GM23338 (cell line): ENCODE results near the gene GNB1L. TPM values are rescaled to one million over a fixed set of nuclear protein-coding genes. Genes with fewer than 3 reads are reported as not detected.

ENCODE experiments used
- ATAC-seq: fragments of 200-7000 bp; cut with Tn5 transposase; 3 replicates; pipeline ENCODE4 v1.9.1; 2020
- DNase-seq: peaks from one replicate; pipeline ENCODE4 v3.0.0-alpha.2; 2015; ENCODE audit warnings: low spot score
- H2AFZ ChIP-seq: fragments of 200-600 bp; sonication (generic); 2 replicates; pipeline ENCODE4 v1.8.0; 2016; ENCODE audit warnings: antibody characterized with exemption, mild to moderate bottlenecking, moderate library complexity
- H3F3A ChIP-seq: fragments of 200-600 bp; sonication (generic); replicated peaks from 2 replicates; pipeline ENCODE4 v1.8.0; 2017; ENCODE audit warnings: antibody characterized with exemption, mixed run types, low read depth
- H3K27ac ChIP-seq: fragments of 200-600 bp; sonication (generic); 2 replicates; pipeline ENCODE4 v1.6.1; 2016; ENCODE audit warnings: low read depth
- H3K27me3 ChIP-seq: fragments of 200-600 bp; sonication (generic); 2 replicates; pipeline ENCODE4 v1.8.0; 2016; ENCODE audit warnings: mild to moderate bottlenecking, mixed run types, moderate library complexity; ENCODE audit not compliant: insufficient read depth
- H3K36me3 ChIP-seq: fragments of 200-600 bp; sonication (generic); 2 replicates; pipeline ENCODE4 v1.8.0; 2016; ENCODE audit warnings: mild to moderate bottlenecking; ENCODE audit not compliant: insufficient read depth
- H3K4me1 ChIP-seq: fragments of 200-600 bp; sonication (generic); 2 replicates; pipeline ENCODE4 v1.8.0; 2016; ENCODE audit warnings: mild to moderate bottlenecking, moderate library complexity; ENCODE audit not compliant: insufficient read depth
- H3K4me2 ChIP-seq: fragments of 200-600 bp; sonication (generic); 2 replicates; pipeline ENCODE4 v1.7.1; 2017; ENCODE audit warnings: mixed run types
- H3K4me3 ChIP-seq: fragments of 200-600 bp; sonication (generic); 2 replicates; pipeline ENCODE4 v1.6.1; 2016; ENCODE audit warnings: mixed run types
- H3K79me2 ChIP-seq: fragments of 200-600 bp; sonication (generic); replicated peaks from 2 replicates; pipeline ENCODE4 v1.8.0; 2017; ENCODE audit warnings: mild to moderate bottlenecking; ENCODE audit not compliant: insufficient read depth
- H3K9me2 ChIP-seq: fragments of 200-600 bp; sonication (generic); 2 replicates; pipeline ENCODE4 v1.8.0; 2017; ENCODE audit not compliant: insufficient read depth
- H4K20me1 ChIP-seq: fragments of 200-600 bp; sonication (generic); replicated peaks from 2 replicates; pipeline ENCODE4 v1.8.0; 2017; ENCODE audit warnings: mild to moderate bottlenecking; ENCODE audit not compliant: insufficient read depth
- H3K27ac Mint-ChIP-seq: 2 replicates; pipeline ENCODE4 v1.8.0; 2020; ENCODE audit warnings: inconsistent platforms, mild to moderate bottlenecking, moderate library complexity, mixed read lengths
- H3K27me3 Mint-ChIP-seq: 3 replicates; pipeline ENCODE4 v1.8.0; 2022; ENCODE audit warnings: low read depth, mild to moderate bottlenecking, moderate library complexity, mixed read lengths, inconsistent platforms; ENCODE audit not compliant: insufficient read depth, poor library complexity
- H3K36me3 Mint-ChIP-seq: 3 replicates; pipeline ENCODE4 v1.8.0; 2021; ENCODE audit warnings: low read depth, mild to moderate bottlenecking, inconsistent platforms, moderate library complexity, mixed read lengths
- H3K4me1 Mint-ChIP-seq: 3 replicates; pipeline ENCODE4 v1.8.0; 2020; ENCODE audit warnings: mild to moderate bottlenecking, inconsistent platforms, mixed read lengths
- H3K4me3 Mint-ChIP-seq: 3 replicates; pipeline ENCODE4 v1.8.0; 2021; ENCODE audit warnings: moderate library complexity, mild to moderate bottlenecking, inconsistent platforms, mixed read lengths
- H3K9me3 Mint-ChIP-seq: 3 replicates; pipeline ENCODE4 v1.8.0; 2020; ENCODE audit warnings: moderate library complexity, mild to moderate bottlenecking, inconsistent platforms, mixed read lengths
- CREB1 ChIP-seq: fragments of 250-450 bp; sonication (Bioruptor Pico); IDR thresholded peaks from 2 replicates; pipeline ENCODE4 v1.5.0; 2020; ENCODE audit warnings: low read depth, mild to moderate bottlenecking, moderate library complexity
- CTCF ChIP-seq, 2 experiments: fragments of 200-600 bp in 1 of 2; sonication (generic) in 1 of 2; conservative IDR thresholded peaks; 2 replicates each; pipeline versions ENCODE4 v1.5.1 to v1.6.1; 2016 to 2017; ENCODE audit warnings: antibody characterized with exemption in 2 of 2, low read depth in 2 of 2, mild to moderate bottlenecking in 2 of 2, moderate library complexity in 1 of 2
- ETS1 ChIP-seq: IDR thresholded peaks from 2 replicates; pipeline ENCODE4 v1.6.1; 2016; ENCODE audit warnings: antibody characterized with exemption
- EZH2 ChIP-seq: fragments of 200-600 bp; sonication (generic); IDR thresholded peaks from one replicate; pipeline ENCODE4 v1.8.0; 2017; ENCODE audit warnings: antibody characterized with exemption, mild to moderate bottlenecking, low read depth; ENCODE audit not compliant: unreplicated experiment
- EZH2phosphoT487 ChIP-seq: fragments of 200-600 bp; sonication (generic); IDR thresholded peaks from one replicate; pipeline ENCODE4 v1.8.1; 2018; ENCODE audit warnings: antibody characterized with exemption; ENCODE audit not compliant: unreplicated experiment
- JUNB ChIP-seq: IDR thresholded peaks from one replicate; pipeline ENCODE4 v1.6.1; 2016; ENCODE audit warnings: antibody characterized with exemption; ENCODE audit not compliant: unreplicated experiment
- NANOG ChIP-seq: IDR thresholded peaks from 2 replicates; pipeline ENCODE4 v1.6.1; 2016; ENCODE audit warnings: antibody characterized with exemption, borderline replicate concordance
- POLR2AphosphoS5 ChIP-seq: IDR thresholded peaks from 2 replicates; pipeline ENCODE4 v1.6.1; 2016; ENCODE audit warnings: antibody characterized with exemption, low read depth
- REST ChIP-seq: IDR thresholded peaks from one replicate; pipeline ENCODE4 v1.6.1; 2018; ENCODE audit warnings: antibody characterized with exemption; ENCODE audit not compliant: unreplicated experiment
- STAT1 ChIP-seq: IDR thresholded peaks from one replicate; pipeline ENCODE4 v1.6.1; 2016; ENCODE audit warnings: antibody characterized with exemption; ENCODE audit not compliant: unreplicated experiment
- ZNF114 ChIP-seq: fragments of 250-450 bp; sonication (Bioruptor Pico); IDR thresholded peaks from 2 replicates; pipeline ENCODE4 v1.5.0; 2020; ENCODE audit warnings: mild to moderate bottlenecking, moderate library complexity
- ZNF331 ChIP-seq: fragments of 250-450 bp; sonication (Bioruptor Pico); IDR thresholded peaks from 2 replicates; pipeline ENCODE4 v1.5.0; 2020; ENCODE audit warnings: low read depth, mild to moderate bottlenecking, moderate library complexity
- polyA plus RNA-seq: library from polyadenylated mRNA; unstranded; fragments of >200 nt; fragmentation: Nextera tagmentation; extraction: Ambion mirVana; gene quantifications from 2 replicates; pipeline ENCODE4 v1.2.1, GENCODE V29; 2016
- total RNA-seq: library from RNA; depleted of rRNA; stranded (reverse); fragments of >200 nt; shearing (Covaris generic); gene quantifications from 2 replicates; pipeline ENCODE4 v1.2.3, GENCODE V29; 2014
- TF ChIP-seq, protein P1 (sequence below): fragments of 250-450 bp; sonication (Bioruptor Pico); IDR thresholded peaks from 2 replicates; pipeline ENCODE4 v1.5.0; 2020; ENCODE audit warnings: mild to moderate bottlenecking, moderate library complexity

Gene GNB1L
- total and polyA plus RNA-seq, 2 experiments from 2014 or later = 15.2 to 27.8 TPM

GRCh38 chr22:19802001-19802893 lies 52.4 kb downstream of the GNB1L start:
- Mint-ChIP-seq H3K4me3 (no peak overlapping the region), H3K27ac (no peak overlapping the region)

More at GRCh38 chr22:19802001-19802893, 52.4 kb downstream of the GNB1L start:
- H3K4me2 ChIP-seq = no peak overlapping the region
- Mint-ChIP-seq H3K9me3 (no peaks in the 10 kb centered on the region; the same call in 2 of the 3 replicates), H3K27me3 (peaks cover 20% of the 10 kb centered on the region), H3K4me1 (peaks cover 4% of the 10 kb centered on the region), H3K36me3 (peaks cover 3% of the 10 kb centered on the region; the same call in 1 of the 3 replicates)
- H3K9me2 ChIP-seq = no peaks in the 10 kb centered on the region
- H2AFZ ChIP-seq = no peak overlapping the region
- H3K36me3 ChIP-seq = no peaks in the 10 kb centered on the region
- no peaks in the 10 kb centered on the region for H3K4me1 ChIP-seq
- no peaks in the 10 kb centered on the region for H4K20me1 ChIP-seq
- no peak overlapping the region for H3K27ac ChIP-seq
- ATAC-seq (no peak), DNase-seq (no peak)
- H3K27me3 ChIP-seq = no peaks in the 10 kb centered on the region
- no peak for TF ChIP-seq JUNB
- TF ChIP-seq ZNF114 (CRISPR knock-in tag) = no peak
- no peak for TF ChIP-seq EZH2
- TF ChIP-seq, protein P1, sequence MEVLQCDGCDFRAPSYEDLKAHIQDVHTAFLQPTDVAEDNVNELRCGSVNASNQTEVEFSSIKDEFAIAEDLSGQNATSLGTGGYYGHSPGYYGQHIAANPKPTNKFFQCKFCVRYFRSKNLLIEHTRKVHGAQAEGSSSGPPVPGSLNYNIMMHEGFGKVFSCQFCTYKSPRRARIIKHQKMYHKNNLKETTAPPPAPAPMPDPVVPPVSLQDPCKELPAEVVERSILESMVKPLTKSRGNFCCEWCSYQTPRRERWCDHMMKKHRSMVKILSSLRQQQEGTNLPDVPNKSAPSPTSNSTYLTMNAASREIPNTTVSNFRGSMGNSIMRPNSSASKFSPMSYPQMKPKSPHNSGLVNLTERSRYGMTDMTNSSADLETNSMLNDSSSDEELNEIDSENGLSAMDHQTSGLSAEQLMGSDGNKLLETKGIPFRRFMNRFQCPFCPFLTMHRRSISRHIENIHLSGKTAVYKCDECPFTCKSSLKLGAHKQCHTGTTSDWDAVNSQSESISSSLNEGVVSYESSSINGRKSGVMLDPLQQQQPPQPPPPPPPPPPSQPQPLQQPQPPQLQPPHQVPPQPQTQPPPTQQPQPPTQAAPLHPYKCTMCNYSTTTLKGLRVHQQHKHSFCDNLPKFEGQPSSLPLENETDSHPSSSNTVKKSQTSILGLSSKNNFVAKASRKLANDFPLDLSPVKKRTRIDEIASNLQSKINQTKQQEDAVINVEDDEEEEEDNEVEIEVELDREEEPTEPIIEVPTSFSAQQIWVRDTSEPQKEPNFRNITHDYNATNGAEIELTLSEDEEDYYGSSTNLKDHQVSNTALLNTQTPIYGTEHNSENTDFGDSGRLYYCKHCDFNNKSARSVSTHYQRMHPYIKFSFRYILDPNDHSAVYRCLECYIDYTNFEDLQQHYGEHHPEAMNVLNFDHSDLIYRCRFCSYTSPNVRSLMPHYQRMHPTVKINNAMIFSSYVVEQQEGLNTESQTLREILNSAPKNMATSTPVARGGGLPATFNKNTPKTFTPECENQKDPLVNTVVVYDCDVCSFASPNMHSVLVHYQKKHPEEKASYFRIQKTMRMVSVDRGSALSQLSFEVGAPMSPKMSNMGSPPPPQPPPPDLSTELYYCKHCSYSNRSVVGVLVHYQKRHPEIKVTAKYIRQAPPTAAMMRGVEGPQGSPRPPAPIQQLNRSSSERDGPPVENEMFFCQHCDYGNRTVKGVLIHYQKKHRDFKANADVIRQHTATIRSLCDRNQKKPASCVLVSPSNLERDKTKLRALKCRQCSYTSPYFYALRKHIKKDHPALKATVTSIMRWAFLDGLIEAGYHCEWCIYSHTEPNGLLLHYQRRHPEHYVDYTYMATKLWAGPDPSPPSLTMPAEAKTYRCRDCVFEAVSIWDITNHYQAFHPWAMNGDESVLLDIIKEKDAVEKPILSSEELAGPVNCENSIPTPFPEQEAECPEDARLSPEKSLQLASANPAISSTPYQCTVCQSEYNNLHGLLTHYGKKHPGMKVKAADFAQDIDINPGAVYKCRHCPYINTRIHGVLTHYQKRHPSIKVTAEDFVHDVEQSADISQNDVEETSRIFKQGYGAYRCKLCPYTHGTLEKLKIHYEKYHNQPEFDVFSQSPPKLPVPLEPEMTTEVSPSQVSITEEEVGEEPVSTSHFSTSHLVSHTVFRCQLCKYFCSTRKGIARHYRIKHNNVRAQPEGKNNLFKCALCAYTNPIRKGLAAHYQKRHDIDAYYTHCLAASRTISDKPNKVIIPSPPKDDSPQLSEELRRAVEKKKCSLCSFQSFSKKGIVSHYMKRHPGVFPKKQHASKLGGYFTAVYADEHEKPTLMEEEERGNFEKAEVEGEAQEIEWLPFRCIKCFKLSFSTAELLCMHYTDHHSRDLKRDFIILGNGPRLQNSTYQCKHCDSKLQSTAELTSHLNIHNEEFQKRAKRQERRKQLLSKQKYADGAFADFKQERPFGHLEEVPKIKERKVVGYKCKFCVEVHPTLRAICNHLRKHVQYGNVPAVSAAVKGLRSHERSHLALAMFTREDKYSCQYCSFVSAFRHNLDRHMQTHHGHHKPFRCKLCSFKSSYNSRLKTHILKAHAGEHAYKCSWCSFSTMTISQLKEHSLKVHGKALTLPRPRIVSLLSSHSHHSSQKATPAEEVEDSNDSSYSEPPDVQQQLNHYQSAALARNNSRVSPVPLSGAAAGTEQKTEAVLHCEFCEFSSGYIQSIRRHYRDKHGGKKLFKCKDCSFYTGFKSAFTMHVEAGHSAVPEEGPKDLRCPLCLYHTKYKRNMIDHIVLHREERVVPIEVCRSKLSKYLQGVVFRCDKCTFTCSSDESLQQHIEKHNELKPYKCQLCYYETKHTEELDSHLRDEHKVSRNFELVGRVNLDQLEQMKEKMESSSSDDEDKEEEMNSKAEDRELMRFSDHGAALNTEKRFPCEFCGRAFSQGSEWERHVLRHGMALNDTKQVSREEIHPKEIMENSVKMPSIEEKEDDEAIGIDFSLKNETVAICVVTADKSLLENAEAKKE (CRISPR knock-in tag) = no peak
- no peak for TF ChIP-seq REST
- no peak for TF ChIP-seq POLR2AphosphoS5
- no peak for TF ChIP-seq CTCF (conservative IDR thresholded peaks at IDR 0.05; ENCODE audit: low read depth in 2 of 2)
- TF ChIP-seq CREB1 (CRISPR knock-in tag) = no peak
- no peak for TF ChIP-seq NANOG
- TF ChIP-seq STAT1 = no peak
- TF ChIP-seq EZH2phosphoT487 = no peak
- TF ChIP-seq ETS1 = no peak
- no peak for TF ChIP-seq ZNF331 (CRISPR knock-in tag)
- no peaks in the 10 kb centered on the region for H3K79me2 ChIP-seq
- H3K4me3 ChIP-seq = no peak overlapping the region
- no peaks in the 10 kb centered on the region for H3F3A ChIP-seq
